SU-DHL-6 (cell line): ENCODE results near the gene PTPRN2.

Source experiments
- H2AFZ ChIP-seq: fragments of 200-600 bp; sonication (generic); 2 replicates; pipeline ENCODE4 v1.6.1; 2014; ENCODE audit warnings: low read depth, mild to moderate bottlenecking, moderate library complexity, mixed read lengths, antibody characterized with exemption, low read length; ENCODE audit not compliant: severe bottlenecking
- H3F3A ChIP-seq: fragments of 200-600 bp; shearing (Covaris generic); 2 replicates; pipeline ENCODE4 v1.6.0; 2016; ENCODE audit warnings: antibody characterized with exemption, mild to moderate bottlenecking; ENCODE audit not compliant: insufficient read depth
- H3K27ac ChIP-seq: fragments of 200-600 bp; sonication (generic); 2 replicates; pipeline ENCODE4 v1.5.1; 2016; ENCODE audit warnings: low read depth, mild to moderate bottlenecking, low read length, moderate library complexity, mixed read lengths
- H3K27me3 ChIP-seq: fragments of 200-600 bp; sonication (generic), shearing (Covaris generic); 2 replicates; pipeline ENCODE4 v1.6.0; 2014; ENCODE audit warnings: mild to moderate bottlenecking, low read length
- H3K36me3 ChIP-seq: fragments of 200-600 bp; sonication (generic); 2 replicates; pipeline ENCODE4 v1.6.1; 2014; ENCODE audit warnings: mild to moderate bottlenecking, low read length, mixed read lengths
- H3K4me2 ChIP-seq: fragments of 300-600, 200-600 bp; shearing (Covaris generic), sonication (generic); 2 replicates; pipeline ENCODE4 v1.6.0; 2014; ENCODE audit warnings: low read length, low read depth, mild to moderate bottlenecking; ENCODE audit not compliant: poor library complexity, severe bottlenecking
- H3K4me3 ChIP-seq: fragments of 200-600 bp; sonication (generic); 2 replicates; pipeline ENCODE4 v1.5.1; 2014; ENCODE audit warnings: antibody characterized with exemption, low read length, mild to moderate bottlenecking, mixed read lengths; ENCODE audit not compliant: insufficient read depth, poor library complexity, severe bottlenecking
- H3K79me2 ChIP-seq: fragments of 200-600 bp; sonication (generic); 2 replicates; pipeline ENCODE4 v1.6.1; 2014; ENCODE audit warnings: mild to moderate bottlenecking, low read length, moderate library complexity; ENCODE audit not compliant: insufficient read depth
- H3K9ac ChIP-seq: fragments of 200-600 bp; sonication (generic); 2 replicates; pipeline ENCODE4 v1.7.0; 2014; ENCODE audit warnings: mild to moderate bottlenecking, low read length
- H3K9me2 ChIP-seq: fragments of 200-600 bp; sonication (generic); replicated peaks from 2 replicates; pipeline ENCODE4 v1.6.1; 2014; ENCODE audit warnings: low read length; ENCODE audit not compliant: insufficient read depth
- H3K9me3 ChIP-seq: fragments of 200-600 bp; sonication (generic); 2 replicates; pipeline ENCODE4 v1.6.1; 2014; ENCODE audit warnings: low read length, mixed read lengths; ENCODE audit not compliant: insufficient read depth
- H4K20me1 ChIP-seq: fragments of 200-600 bp; sonication (generic); 2 replicates; pipeline ENCODE4 v1.6.1; 2014; ENCODE audit warnings: low read depth, mild to moderate bottlenecking, antibody characterized with exemption, low read length, moderate library complexity, mixed read lengths
- CTCF ChIP-seq: fragments of 200-600 bp; sonication (generic); IDR thresholded peaks from one replicate; pipeline ENCODE4 v1.5.1; 2017; ENCODE audit warnings: antibody characterized with exemption, mild to moderate bottlenecking, low read length, moderate library complexity; ENCODE audit not compliant: insufficient read depth, poor library complexity, severe bottlenecking
- EZH2phosphoT487 ChIP-seq: fragments of 200-600 bp; sonication (generic), shearing (Covaris generic); conservative IDR thresholded peaks from 2 replicates; pipeline ENCODE4 v1.6.1; 2018; ENCODE audit warnings: mild to moderate bottlenecking, antibody characterized with exemption, low read length, moderate library complexity, mixed read lengths

PTPRN2 gene

GRCh38 chr7:157750291-157750690, 837.3 kb downstream of the PTPRN2 start:
- TF ChIP-seq EZH2phosphoT487 (no peak), CTCF (no peak)
- Histone ChIP-seq H4K20me1 (no peaks in the 10 kb centered on the region), H3K9ac (no peak overlapping the region), H3K27me3 (no peaks in the 10 kb centered on the region), H3F3A (no peaks in the 10 kb centered on the region), H3K4me2 (no peak overlapping the region), H3K79me2 (no peaks in the 10 kb centered on the region), H2AFZ (no peak overlapping the region), H3K9me3 (no peaks in the 10 kb centered on the region), H3K9me2 (no peaks in the 10 kb centered on the region), H3K36me3 (no peaks in the 10 kb centered on the region), H3K27ac (no peak overlapping the region), H3K4me3 (no peak overlapping the region)

- no peaks in the 10 kb centered on the region for H3K79me2 ChIP-seq
- no peaks in the 10 kb centered on the region for H3K36me3 ChIP-seq
- no peak overlapping the region for H3K27ac ChIP-seq
- no peaks in the 10 kb centered on the region for H3K9me2 ChIP-seq
- H3F3A ChIP-seq = no peaks in the 10 kb centered on the region
- no peak for TF ChIP-seq CTCF
- TF ChIP-seq EZH2phosphoT487 = no peak
- H3K4me3 ChIP-seq = no peak overlapping the region
- H3K27me3 ChIP-seq = no peaks in the 10 kb centered on the region
- H3K9me3 ChIP-seq = no peaks in the 10 kb centered on the region
- H3K9ac ChIP-seq = no peak overlapping the region
- no peak overlapping the region for H3K4me2 ChIP-seq
- no peak overlapping the region for H2AFZ ChIP-seq
- H4K20me1 ChIP-seq = no peaks in the 10 kb centered on the region
Observed at GRCh38 chr7:157745721-157746709, 841.6 kb downstream of the PTPRN2 start.

- Histone ChIP-seq H3K27ac (no peak overlapping the region), H3K4me3 (no peak overlapping the region), H3K27me3 (no peaks in the 10 kb centered on the region), H3K79me2 (no peaks in the 10 kb centered on the region), H3K9me2 (no peaks in the 10 kb centered on the region), H3K36me3 (no peaks in the 10 kb centered on the region), H3K9me3 (no peaks in the 10 kb centered on the region), H3F3A (no peaks in the 10 kb centered on the region), H2AFZ (no peak overlapping the region), H3K4me2 (no peak overlapping the region), H4K20me1 (no peaks in the 10 kb centered on the region), H3K9ac (no peak overlapping the region)
- TF ChIP-seq CTCF (no peak), EZH2phosphoT487 (no peak)
Observed at GRCh38 chr7:157744786-157745601, 842.6 kb downstream of the PTPRN2 start.
